Endometrial microvascular endothelial cells (primary cell): Measurements from ENCODE around the gene ELANE. TPM values are rescaled to one million over a fixed set of nuclear protein-coding genes. Genes with fewer than 3 reads are reported as not detected.

ENCODE experiments used
- in situ Hi-C: cut with HindIII; loops from 2 replicates; pipeline ENCODE4 v1.10.0; 2017; ENCODE audit warnings: low sequenced_read_pairs, low pct_unique_long_range_greater_than_20kb; ENCODE audit errors: inconsistent ontology term
- total RNA-seq: library from RNA; depleted of rRNA; stranded (reverse); fragments of >200 nt; gene quantifications from one replicate; pipeline ENCODE4 v1.2.3, GENCODE V29; 2015; ENCODE audit errors: inconsistent ontology term

The ELANE gene
- total RNA-seq = not detected

- in situ Hi-C loops = no loop called here
Observed at GRCh38 chr19:852136-853013, at the start of gene ELANE. ELANE (plus strand) TSS chr19:852303; CDS start chr19:852329, 26 bp downstream.

GRCh38 chr19:802498-803098 lies 49.5 kb upstream of the ELANE start:
- in situ Hi-C loops = no loop called here

GRCh38 chr19:803099-803561 lies 49.0 kb upstream of the ELANE start:
- in situ Hi-C loops = no loop called here

GRCh38 chr19:803686-804418 lies 48.3 kb upstream of the ELANE start:
- in situ Hi-C loops = no loop called here

- in situ Hi-C loops = no loop called here
Observed at GRCh38 chr19:804419-805165, 47.5 kb upstream of the ELANE start.

- in situ Hi-C loops = no loop called here
Observed at GRCh38 chr19:805166-805551, 46.9 kb upstream of the ELANE start.

GRCh38 chr19:805600-806550 lies 46.2 kb upstream of the ELANE start:
- in situ Hi-C loops = no loop called here

- in situ Hi-C loops = no loop called here
Observed at GRCh38 chr19:806815-807421, 45.2 kb upstream of the ELANE start.

- in situ Hi-C loops = no loop called here
Observed at GRCh38 chr19:807627-808422, 44.3 kb upstream of the ELANE start.

- in situ Hi-C loops = no loop called here
Observed at GRCh38 chr19:808423-808775, 43.7 kb upstream of the ELANE start.

GRCh38 chr19:810077-810855 lies 41.8 kb upstream of the ELANE start:
- in situ Hi-C loops = no loop called here

GRCh38 chr19:810883-811489 lies 41.1 kb upstream of the ELANE start:
- in situ Hi-C loops = no loop called here

GRCh38 chr19:811506-812048 lies 40.5 kb upstream of the ELANE start:
- in situ Hi-C loops = no loop called here

GRCh38 chr19:812049-812746 lies 39.9 kb upstream of the ELANE start:
- in situ Hi-C loops = no loop called here

- in situ Hi-C loops = no loop called here
Observed at GRCh38 chr19:812747-813218, 39.3 kb upstream of the ELANE start.
